Esophagus muscularis mucosa (tissue), 4 donors: ENCODE data around the gene PLXNC1.

Experiments
- CTCF ChIP-seq, 3 experiments: fragments of 200-600 bp in 2 of 3; fragments of 450-650 bp in 1 of 3; sonication (generic) in 2 of 3; IDR thresholded peaks; one replicate each; pipeline ENCODE4 v1.5.1; 2017 to 2019; ENCODE audit warnings: antibody characterized with exemption in 3 of 3, mild to moderate bottlenecking in 2 of 3, moderate library complexity in 1 of 3
- EP300 ChIP-seq: sonication (generic); formaldehyde crosslinking; IDR thresholded peaks from one replicate; pipeline ENCODE4 v1.6.1; 2017; ENCODE audit warnings: antibody characterized with exemption
- POLR2A ChIP-seq: fragments of 450-650 bp; IDR thresholded peaks from one replicate; pipeline ENCODE4 v1.6.1; 2017; ENCODE audit warnings: antibody characterized with exemption, moderate library complexity, mild to moderate bottlenecking, low read depth
- POLR2AphosphoS5 ChIP-seq, 2 donors: sonication (generic); formaldehyde crosslinking; IDR thresholded peaks; one replicate each; pipeline ENCODE4 v1.6.1; 2017; ENCODE audit warnings: antibody characterized with exemption in 2 of 2

- TF ChIP-seq CTCF (IDR thresholded peaks at IDR 0.05) (no peak), POLR2A (no peak), POLR2AphosphoS5 (IDR thresholded peaks at IDR 0.05) (no peak), EP300 (no peak)
Observed at GRCh38 chr12:94184995-94185719, 36.8 kb downstream of the PLXNC1 start.
